CD4-positive, alpha-beta T cell treated with Interleukin-12 subunit alpha and Interleukin-12 subunit beta, for 1 hour (primary cell): ENCODE data around the gene PPFIA2.

Source experiments
- DNase-seq: peaks from one replicate; pipeline ENCODE4 v3.0.0-alpha.2; 2020

Gene PPFIA2

DNA sequence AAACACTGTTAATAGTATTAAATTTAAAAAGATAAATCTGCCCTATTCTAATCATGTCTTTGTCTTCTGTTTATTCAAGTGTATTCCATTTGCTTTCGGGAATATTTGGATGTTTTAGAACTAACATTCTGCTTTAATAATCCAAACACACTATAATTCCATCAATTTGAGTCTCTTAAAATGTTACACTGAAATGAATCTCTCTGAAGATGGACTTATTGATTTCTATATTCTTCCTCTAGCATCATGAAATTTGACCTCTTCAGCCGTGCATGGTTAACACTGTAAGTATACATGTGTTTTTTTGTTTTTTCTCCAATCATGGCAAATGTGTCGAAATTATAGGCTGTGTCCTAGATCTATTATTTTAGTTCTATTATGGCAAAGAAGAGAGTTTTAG, 342.1 kb downstream of the PPFIA2 start:
- no peak for DNase-seq

DNA sequence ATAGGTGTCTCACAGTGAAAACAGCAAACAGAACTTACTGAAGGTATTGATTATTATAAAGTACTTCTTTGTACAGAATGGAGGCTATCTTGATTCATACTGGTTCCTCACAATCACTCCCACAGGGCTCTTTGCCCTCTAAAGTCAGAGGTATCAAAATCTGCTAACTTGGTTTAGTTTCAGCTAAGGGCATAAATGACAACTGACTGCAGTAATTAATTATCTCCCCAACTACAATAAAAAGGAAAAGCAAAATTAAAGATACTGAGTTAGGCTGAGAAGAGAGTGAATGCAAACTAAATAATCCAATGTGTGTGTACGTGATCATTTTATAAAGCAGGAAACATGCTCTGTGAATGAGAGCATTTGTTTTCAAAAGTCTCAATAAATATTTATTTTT, 342.6 kb downstream of the PPFIA2 start:
- DNase-seq, result no peak

DNA sequence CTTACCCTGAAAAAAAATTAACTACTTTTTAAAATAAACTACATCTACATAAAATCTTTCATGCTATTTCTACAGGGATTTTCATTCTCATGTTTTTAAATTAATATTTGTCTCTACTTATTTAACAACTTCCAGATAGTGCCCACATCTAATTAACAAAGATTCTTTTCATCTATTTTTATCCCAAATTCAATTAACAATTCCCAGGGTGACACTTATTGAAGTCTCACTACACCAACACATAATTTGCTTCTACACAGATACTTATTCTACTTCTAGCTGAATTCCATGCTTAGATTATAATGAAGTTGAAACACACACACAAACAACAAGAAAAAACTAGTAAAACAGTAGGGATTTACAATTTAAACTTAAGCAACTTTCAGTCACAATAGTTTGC, 344.7 kb downstream of the PPFIA2 start:
- no peak for DNase-seq

DNA sequence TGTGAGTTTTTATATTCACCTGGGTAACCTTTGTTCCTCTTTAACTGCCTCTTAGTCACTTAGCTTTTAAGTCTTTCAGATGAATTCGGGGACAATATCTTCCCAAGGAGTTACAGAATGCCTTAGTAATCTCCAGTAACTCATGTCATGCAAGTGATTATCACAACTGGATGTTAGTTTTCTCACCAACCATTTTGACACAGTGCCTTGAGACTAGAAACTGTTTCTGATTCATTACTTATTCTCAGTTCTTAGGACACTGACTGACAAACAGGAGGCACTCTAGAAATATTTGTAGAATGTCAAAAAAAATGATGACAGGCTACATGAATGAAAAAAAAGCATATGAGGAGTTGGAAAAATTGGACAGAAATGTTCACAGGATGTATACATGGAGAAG, 346.2 kb downstream of the PPFIA2 start:
- DNase-seq, result no peak

DNA sequence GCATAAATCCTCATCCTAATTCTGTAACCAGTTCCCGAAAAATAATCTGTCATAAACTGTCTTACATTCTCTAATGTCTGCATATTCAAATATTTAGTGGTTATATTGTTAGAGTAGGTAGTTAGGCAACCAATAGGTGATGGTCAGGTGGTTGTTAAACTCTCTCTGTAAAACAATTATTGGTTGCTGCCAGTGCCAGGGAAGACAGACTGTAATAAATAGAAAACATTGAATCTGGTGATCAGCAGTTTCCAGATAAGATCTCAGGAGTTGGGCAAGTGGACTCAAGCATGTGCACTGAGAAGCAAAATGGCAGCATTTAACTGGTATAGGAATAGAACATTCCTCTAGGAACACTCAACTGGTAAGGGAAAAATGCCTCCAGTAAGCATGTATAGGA, 355.8 kb downstream of the PPFIA2 start:
- no peak for DNase-seq

DNA sequence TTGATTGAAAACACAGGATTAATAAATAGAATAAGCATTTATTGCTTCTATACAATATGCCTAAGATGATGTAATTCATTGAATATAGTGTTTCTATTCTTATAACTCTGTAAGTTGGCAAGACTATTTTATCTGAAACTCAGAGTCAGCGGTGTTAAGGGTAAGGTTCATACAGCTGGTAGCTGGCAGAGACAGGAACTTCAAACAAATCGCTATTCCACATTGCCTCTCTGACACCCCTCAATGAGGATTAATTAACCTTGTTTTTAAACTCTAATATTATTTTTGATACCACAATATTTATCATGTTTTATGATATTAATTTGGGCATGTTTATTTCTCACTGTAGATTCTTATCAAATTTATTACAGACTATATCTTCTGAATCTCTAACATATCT, 357.9 kb downstream of the PPFIA2 start:
- no peak for DNase-seq

DNA sequence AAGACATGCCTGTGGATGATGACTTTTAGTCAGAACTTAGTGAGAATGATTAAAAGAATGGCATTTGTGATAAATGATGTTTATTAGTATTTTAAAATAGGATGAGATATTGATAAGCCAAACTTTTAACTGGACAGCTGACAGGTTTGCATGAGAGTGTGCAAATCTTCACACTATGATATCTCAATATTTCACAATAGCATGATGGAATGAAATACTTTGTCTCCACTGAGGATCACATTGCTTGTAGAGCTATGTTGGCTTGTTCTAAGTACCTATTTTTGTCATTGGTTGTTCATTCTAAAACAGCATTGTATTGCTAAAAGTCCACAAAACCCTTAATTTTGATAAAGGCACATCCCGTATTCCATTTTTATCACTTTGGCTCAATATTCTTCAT, 359.1 kb downstream of the PPFIA2 start:
- DNase-seq, result no peak

DNA sequence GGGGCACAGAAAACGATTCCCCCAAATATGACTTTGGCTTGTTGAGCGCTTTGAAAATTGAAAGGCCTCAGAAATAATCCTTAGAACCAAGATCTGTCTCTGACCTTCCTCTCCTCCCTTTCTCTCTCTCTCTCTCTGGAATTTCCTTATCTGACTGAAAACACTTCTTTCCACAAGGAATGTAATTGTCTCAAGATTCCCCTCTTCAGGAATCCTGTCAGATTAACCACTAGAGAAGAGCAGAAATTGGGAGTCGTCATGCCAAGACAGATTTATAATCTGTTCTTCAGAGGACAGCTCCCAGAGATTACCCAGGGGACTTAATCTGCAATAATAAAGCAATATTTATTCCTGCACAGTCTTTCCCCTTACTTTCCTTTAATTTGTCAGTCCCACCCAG, 363.7 kb downstream of the PPFIA2 start:
- no peak for DNase-seq

DNA sequence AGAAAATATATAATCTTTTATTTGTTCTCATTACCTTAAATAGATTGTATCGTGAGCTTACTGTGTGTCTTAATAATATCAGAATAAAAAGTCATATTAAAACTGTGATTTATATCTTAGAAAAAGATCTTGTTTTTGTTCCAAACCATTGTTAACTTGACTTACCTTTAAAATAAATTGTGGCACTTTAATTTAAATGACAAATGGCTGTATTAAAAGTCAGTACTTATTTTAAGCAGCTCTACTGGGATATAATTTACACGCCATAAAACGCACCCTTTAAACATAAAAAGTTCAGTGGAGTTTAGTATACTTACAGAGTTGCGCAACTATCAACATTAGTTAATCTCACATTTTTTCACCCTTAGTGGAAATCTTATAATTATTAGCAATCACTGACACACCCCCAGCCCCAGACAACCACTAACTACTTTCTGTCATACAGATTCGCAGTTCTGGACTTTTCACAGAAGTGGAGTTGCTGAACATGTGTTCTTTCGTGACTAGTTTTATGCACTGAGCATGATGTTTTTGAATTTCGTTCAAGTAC, 369.5 kb downstream of the PPFIA2 start:
- no peak for DNase-seq

DNA sequence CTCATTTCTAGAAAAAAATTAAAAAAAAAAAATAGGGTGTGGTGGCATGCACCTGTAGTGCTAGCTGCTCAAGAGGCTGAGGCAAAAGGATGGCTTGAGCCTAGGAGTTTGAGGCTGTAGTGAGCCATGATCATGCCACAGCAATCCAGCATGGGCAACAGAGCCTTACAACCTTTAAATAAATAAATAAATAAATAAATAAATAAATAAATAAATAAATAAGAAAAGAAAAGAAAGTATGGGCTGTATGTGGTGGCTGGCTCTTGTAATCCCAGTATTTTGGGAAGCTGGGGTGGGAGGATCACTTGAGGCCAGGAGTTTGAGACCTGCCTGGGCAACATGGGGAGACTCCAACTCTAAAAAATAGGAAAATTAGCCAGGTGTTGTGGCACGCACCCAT, 373.0 kb downstream of the PPFIA2 start:
- DNase-seq, result no peak

DNA sequence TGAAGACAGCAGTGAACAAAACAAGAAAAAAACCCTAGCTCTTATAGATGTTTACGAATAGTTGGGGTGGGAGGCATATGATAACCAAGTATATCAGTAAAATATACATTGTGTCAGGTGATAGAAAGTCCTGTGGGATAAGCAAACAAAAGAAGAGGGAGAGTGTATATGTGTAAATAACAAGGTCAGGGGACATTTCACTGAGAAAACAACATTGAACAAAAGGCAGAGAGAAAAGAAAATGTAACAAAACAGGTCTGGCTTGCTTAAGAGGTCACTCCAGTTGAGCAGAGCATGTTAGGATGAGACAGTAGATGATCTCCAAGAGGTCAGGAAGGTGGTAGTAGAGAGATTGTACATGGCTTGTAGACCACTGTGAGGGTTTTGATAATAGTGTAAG, 377.2 kb downstream of the PPFIA2 start:
- no peak for DNase-seq

DNA sequence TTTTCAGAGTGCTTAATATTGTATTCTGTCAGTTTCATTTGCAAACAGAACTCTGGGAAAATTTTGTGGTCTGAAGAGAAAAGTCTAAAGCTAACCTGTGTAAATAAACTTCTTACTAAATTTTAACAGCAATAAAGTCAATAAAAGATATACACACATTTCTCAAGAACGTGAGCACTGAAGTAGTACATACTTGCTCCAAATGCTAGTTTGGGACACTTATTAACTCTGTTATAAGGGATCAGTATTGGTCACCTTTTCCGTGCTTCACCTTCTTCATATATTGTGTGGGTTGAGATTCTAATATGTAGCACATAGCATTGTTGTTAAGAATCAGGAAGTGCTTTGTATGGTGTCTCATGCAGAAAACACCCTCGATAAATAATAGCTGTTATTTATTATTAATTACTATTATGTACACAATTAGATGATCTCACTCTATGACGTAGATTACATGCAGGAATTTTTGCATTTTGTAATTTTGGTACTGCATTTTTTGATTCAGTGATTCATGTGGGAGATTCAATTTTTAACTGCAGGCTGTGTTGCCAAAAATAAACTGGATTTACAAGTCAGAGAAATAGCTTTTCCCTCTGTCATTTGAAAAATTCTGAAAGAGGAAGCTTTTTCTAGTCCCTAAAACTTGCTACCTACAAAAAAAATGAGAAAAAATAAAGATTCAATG, 380.4 kb downstream of the PPFIA2 start:
- no peak for DNase-seq

DNA sequence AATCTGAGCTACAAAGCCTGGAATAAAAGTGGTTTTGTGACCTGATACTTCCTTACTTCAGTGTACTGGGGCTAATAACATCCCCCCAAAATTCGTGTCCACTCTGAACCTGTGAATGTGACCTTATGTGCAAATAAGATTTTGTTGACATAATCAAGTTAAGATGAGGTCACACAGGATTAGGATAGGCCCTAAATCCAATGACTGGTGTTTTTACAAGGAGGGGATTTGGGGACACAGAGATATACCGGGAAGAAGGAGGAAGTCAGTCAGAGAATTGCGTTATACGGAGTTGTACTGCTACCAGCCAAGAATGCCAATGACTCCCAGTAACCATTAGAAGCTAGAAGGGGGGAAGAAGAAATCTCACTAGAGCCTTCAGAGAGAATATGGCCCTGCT, 381.4 kb downstream of the PPFIA2 start:
- DNase-seq, result no peak

DNA sequence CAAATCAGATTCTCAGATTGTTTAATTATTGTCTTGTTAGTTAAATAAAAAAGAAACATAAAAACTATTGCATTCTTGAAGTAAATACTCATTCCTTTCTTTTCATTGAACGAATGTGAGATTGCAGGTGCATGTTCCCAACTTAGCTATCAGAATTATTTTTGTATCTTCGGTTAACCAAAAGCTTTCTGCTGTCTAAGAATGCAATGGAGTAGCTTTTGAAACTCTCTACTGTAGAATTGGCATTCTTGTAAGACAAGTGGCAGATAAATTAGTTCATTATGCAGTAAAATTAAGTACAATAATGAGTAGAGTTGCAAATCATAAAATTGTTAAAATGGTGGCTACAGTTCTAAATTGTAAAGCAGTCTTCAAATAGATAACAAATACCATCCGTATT, 383.2 kb downstream of the PPFIA2 start:
- DNase-seq, result no peak

DNA sequence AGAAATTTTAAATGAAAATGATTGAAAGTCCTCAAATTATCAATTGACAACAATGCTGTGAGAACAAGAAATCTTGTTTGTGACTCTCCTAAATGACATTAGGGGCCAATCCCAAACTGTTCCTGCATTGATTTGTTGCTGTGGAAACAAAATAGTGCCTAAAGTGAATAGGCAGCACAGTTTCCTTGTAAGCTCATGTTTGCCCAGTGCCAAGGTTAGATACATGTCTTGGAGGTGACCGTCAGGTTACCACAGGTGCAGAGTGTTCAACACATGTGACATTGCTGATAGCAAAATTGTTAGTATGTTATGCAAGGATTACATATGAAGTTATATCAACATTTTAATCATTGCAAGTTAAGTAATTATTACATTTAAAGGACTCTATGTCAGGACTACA, 388.7 kb downstream of the PPFIA2 start:
- DNase-seq, result no peak

DNA sequence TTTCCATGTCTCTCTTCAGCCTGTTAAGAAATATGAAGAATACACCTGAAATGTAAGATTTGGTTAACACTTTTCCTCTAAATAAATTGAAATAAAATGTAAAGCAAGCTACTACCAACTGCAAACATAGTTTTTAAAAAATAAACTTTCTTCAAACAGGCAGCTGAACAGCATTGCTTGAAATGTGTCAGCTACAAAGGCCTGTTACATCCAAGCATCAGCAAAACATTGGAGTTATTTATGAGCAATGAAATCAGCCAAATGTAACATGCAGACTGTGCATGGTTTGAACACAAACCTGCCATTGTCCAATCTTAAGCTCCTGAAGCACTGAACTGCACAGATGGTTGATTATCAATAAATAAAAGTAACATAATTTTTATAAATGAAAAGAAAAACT, 390.0 kb downstream of the PPFIA2 start:
- DNase-seq, result no peak

DNA sequence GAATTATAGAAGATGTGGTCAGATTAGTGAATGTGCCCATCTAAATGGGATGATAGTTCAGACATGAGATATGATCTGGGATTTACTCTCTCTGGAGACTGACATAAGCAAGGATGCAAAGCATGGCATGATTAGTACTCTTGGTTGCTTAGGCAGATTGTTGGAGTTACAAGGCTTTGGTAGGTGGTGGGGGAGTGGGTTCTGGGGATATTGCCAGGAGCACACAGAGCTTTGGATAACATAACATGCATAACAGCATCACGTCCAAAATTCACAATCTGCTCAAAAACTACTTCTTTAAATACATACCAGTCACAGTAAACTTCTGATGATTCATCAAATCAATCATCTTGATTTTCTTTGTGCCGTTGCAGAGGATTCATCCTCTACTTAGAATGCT, 393.9 kb downstream of the PPFIA2 start:
- DNase-seq, result no peak

DNA sequence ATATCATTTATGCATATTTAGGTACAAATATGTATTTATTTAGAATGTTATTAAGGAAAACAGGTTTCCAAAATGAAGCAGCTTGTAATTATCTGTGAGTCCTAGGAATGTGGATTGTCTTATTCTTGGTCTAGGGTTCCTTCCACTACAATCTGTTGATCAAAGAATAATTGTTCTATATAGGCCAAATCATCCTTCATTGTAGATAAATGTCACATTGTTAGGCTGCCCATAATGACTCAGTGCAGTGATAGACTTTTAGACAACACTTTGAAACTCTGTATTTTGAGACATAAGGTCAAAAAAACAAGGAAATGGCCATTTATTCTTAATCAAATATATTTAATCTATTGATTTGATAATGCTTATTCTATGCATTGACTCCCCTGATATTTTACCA, 398.2 kb downstream of the PPFIA2 start:
- DNase-seq, result no peak

DNA sequence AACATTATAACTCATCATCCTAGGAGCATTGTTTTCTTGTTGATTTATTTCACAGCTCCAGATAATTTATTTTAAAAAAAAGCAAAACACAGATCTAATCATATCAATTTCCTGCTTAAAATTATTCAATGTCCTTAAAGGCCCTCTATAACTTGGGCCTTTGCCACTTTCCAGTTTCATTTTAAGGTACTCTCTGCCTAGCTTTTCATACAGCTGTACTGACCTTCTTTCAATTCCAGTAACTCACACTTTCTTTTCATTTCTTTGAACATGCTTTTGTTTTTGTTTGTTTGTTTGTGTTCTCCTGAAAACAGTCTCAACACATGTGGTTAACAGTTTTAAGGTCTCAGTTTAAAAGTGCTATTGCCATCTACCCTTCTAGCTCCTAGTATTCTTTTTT, 399.4 kb downstream of the PPFIA2 start:
- no peak for DNase-seq

DNA sequence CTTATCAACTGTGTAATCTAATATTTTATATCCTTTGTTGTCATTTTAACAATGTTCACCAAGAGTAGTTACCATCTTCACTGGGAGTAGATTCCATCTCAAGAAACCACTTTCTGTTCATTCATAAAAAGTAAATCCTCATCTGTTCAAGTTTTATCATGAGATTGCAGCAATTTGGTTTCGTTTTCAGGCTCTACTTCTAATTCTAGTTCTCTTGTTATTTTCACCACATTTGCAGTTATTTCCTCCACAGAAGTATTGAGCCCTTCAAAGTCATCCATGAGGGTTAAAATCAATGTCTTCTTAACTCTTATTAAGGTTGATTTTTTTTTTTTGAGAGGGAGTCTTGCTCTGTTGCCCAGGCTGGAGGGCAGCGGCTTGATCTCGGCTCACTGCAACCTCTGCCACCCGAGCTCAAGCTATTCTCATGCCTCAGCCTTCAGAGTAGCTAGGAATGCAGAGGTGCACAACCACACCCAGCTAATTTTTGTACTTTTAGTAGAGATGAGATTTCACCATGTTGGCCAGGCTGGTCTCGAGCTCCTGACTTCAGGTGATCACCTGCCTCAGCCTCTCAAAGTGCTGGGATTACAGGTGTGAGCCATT, 404.7 kb downstream of the PPFIA2 start:
- DNase-seq, result no peak

DNA sequence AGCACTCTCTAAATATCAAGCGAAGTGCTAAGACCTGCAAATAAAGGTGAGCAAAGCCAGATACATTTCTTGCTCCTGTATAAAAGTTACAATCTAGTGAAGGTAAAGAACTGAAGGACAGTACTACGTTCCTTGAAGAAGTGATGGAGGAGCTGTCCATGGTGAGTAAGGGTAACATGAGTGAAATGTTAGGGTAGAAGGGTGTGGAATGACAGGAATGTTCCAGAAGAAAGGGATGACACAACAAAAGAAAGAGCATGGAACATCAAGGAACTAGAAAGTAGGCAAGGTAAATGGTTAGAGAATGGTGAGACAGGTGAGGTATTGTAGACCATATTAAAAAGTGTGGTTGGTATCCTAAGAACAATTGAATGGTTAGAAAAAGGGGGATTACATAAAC, 408.8 kb downstream of the PPFIA2 start:
- no peak for DNase-seq

DNA sequence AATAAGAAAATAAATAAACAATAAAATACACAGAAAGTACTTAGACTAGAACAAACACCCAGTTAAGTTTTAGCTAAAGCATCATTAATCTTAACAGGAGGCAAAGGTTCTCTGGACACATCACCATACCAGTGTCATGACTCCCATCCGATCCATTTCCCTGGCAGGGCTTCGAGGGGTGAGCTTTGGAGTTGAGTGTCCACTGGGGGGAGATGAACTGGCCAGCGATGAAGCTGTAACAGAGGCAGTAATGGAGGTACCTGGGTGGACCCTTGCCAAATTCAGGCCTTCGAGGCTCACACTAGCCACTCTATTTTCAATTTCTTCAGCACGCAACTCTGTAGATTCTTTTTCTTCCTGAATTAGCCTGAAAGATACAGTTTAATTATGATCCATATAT, 411.7 kb downstream of the PPFIA2 start:
- DNase-seq, result no peak

DNA sequence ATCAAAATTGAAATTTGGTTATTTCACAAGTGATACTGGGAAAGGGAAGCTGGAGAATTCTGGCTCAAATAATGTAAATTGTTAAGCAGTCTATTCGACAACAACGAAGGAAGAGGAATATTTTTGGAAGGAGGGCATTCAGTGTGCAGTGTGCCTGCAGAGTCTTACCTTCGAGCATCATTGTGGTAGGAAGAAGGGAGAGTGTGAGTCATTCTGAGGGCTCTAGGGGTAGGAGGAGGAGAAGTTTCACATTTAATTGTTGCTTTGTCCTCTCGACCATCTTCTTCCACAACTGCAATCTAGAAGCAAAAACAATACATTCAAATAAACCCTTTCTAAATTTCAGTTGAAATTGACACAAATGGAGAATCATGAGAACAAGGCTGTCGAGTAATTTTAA, 418.2 kb downstream of the PPFIA2 start:
- no peak for DNase-seq

DNA sequence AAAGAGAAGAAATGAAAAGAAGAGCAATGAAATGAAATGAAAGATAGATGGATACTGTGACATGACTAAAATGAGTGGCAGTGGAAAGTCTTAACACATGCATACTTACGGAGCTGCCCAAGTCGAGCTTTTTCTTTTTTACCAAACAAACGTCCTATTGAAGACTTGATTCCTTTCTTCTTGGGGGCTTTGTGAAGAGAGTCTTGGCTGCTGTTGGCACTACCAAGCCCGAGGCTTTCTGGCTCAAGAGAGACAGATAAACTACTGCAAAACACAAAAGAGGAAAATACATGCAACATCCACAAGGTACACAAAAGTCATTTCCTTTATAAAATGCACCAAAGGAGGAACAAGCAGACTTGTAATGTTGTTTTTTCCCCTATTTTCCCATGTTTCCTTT, 420.1 kb downstream of the PPFIA2 start:
- DNase-seq, result no peak

DNA sequence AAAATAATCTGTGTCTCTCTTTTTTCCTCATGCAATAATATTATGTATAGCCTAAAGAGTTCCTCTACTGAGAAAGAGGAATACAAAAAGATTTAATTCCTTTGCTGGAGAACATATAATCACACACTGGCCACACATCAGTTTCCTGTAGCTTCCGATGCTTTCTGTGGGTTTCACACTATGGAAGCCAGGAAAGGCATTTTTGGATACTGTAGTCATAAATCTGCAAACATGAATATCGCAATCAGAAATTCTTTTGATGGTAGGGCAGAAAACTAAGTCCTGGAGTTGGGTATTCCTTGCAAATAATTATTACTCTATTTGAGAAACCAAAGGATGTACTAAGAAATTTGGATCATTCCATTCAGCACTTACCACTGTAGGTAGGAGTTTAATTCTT, 421.3 kb downstream of the PPFIA2 start:
- no peak for DNase-seq
